NCI-H345 (cell line): ENCODE data around the gene TMEM119.
A peak's percentile ranks its signal among the peaks of the same experiment; 100 is the strongest.
"Not testable (repeated sequence)": the region's sequence is repeated elsewhere in the genome, so short reads cannot be mapped to it uniquely, and the experiment has no call there.

ENCODE experiments used
- DNase-seq: peaks from one replicate; lab custom pipeline; 2025; lab: John Stamatoyannopoulos, UW

TMEM119 gene

GRCh38 chr12:108634341-108634751, 36.5 kb upstream of the TMEM119 start:
- DNase-seq = peak; percentile 72

GRCh38 chr12:108633534-108634248, 35.8 kb upstream of the TMEM119 start, which contains the start of gene SELPLG:
TSS of gene SELPLG (minus strand) at chr12:108633894. CDS start at chr12:108624307, 9,587 bp downstream.
- DNase-seq = no peak

DNA sequence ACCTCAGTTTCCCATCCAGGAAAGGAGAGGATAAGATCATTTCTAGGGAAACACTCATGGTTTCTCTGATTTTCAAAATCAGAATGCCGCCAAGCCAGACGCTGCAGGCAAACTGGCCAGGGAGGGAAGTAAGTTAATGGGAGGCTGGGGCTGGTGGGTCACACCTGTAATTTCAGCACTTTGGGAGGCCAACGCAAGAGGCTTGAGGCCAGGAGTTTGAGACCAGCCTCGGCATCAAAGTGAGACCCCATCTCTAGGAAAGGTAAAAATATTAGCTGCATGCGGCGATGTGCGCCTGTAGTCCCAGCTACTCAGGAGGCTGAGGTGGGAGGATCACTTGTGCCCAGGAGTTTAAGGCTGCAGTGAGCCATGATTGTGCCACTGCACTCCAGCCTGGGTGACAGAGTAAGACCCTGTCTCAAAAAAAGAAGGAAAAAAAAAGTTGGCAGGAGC, 35.2 kb upstream of the TMEM119 start:
- no peak for DNase-seq

DNA sequence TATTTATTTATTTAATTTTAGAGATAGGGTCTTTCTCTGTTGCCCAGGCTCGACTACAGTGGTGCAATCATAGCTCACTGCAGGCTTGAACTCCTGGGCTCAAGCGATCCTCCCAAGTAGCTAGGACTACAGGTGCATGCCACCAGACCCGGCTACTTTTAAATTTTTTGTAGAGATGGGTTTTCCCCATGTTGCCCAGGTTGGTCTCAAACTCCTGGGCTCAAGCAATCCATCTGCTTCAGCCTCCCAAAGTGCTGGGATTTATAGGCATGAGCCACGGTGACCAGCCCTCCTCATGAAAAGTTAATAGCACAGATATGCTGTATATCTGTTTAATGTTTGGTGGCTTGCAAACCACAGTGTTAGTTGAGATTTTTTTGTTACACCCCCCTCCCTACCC, 33.4 kb upstream of the TMEM119 start:
- DNase-seq = not testable (repeated sequence)

GRCh38 chr12:108630481-108631207, 32.8 kb upstream of the TMEM119 start:
- DNase-seq = no peak

DNA sequence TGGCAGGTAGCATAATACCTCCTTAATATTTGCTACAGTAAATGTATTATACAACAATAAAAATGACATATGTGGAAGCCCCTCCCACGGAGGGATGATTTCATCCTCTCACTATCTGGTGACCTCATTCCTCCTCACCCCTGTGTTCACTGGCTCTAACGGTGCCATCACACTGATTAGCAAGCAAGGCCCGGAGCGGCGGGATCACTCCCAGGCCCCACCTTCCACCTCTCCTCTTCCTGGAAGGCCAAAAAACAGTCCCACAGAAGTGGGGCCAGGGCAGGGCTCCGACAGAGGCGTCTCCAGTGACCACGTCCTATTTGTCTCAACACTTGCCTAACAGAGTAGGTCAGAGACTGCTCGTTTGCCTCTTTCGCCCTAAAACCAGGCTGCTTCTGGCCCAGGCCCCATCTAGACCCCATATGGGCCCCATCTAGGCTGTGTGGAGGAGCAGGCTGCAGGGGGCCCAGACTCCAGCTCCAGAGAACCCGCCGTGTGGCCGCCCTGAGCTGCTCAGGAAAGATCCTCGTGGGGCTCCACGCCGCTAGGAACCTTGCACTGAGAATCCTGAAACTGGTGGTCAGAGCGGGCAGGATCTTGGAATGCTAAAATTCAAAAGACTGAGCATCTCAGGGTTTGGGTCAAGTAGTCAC, 32.1 kb upstream of the TMEM119 start:
- DNase-seq = no peak

DNA sequence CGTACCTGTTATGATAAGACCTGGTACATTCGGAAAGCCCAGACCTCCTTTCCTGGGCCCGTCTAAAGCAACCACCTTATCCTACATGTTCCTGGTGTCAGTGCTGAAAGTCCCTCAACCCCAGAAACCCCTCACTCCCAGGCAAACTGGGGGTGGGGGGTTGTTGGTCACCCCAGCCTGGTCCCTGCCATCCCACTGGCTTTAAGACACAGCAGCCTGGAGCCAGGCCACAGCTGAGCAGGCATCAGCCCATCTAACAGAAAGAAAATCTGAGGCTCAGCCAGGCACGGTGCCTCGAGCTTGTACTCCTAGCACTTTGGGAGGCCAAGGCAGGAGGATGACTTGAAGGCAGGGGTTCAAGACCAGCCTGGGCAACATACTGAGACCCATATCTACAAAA, 31.3 kb upstream of the TMEM119 start:
- no peak for DNase-seq

- DNase-seq = no peak
Measured at GRCh38 chr12:108627134-108627920, 29.4 kb upstream of the TMEM119 start.

- no peak for DNase-seq
Measured at GRCh38 chr12:108625228-108625627, 27.3 kb upstream of the TMEM119 start.

DNA sequence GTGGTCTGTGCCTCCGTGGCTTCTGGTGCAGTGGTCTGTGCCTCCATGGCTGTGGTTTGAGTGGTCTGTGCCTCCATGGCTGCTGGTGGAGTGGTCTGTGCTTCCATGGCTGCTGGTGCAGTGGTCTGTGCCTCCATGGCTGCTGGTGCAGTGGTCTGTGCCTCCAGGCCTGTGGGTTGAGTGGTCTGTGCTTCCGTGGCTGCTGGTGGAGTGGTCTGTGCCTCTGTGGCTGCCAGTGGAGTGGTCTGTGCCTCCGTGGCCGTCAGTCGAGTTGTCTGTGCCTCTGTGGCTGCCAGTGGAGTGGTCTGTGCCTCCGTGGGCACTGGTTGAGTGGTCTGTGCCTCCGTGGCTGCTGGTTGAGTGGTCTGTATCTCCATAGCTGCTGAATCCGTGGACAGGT, 25.7 kb upstream of the TMEM119 start:
- no peak for DNase-seq

DNA sequence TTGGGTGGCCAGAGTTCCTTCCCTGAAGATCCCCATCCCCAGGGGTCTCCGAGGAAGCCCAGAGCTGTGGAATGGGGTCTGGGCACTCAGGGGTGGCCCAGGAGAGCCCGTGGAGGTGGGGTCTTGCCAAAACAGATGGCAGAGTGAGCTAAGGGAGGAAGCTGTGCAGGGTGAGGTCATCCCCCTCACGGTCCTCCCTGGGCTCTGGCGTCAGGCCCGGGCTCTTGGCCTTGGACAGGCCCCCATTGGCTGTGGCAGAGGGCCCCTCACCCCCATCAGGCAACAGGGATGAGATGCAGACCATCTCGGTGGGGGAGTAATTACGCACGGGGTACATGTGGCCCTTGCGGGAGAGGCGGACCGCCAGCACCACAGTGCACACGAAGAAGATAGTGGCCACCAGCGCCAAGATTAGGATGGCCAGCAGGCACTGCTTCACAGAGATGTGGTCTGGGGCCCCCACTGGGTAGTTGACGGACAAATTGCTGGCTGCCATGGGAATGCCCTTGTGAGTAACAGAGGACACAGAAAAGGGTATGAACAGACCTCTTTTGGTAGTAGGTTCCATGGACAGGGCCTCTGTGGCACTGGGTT, 25.1 kb upstream of the TMEM119 start:
- DNase-seq = no peak

GRCh38 chr12:108622421-108622820, 24.5 kb upstream of the TMEM119 start:
- no peak for DNase-seq

GRCh38 chr12:108621161-108621560, 23.3 kb upstream of the TMEM119 start:
- no peak for DNase-seq

DNA sequence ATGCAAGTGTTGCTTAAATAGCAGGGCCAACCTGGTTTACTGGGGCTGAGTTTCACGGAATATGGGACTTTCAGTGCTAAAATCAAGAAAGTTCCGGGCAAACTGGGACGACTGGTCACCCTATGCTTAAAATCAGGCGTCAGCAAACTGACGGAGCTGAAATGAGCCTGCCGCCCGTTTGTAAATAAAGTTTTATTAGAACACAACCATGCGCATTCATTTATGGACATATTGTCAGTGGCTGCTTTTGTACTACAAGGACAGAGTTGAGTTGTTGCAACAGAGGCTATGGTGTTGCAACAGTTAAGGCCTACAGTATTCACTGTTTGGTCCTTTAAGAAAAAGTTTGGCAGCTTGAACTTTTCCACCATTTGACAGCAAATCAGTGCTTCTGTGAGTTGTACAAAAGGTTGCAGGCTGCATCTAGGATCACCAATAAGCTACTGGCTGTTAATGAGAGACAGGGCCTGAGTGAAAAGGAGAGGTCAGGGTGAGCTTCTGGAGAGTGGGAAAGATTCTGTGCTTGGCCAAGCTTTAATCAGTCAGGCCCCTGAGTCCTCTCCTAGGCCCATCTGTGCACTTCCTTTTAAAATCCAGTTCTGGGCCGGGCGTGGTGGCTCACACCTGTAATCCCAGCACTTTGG, 22.5 kb upstream of the TMEM119 start:
- DNase-seq = no peak

- no peak for DNase-seq
Measured at GRCh38 chr12:108619369-108620160, 21.7 kb upstream of the TMEM119 start.

- DNase-seq = not testable (repeated sequence)
Measured at GRCh38 chr12:108618953-108619274, 21.0 kb upstream of the TMEM119 start.

DNA sequence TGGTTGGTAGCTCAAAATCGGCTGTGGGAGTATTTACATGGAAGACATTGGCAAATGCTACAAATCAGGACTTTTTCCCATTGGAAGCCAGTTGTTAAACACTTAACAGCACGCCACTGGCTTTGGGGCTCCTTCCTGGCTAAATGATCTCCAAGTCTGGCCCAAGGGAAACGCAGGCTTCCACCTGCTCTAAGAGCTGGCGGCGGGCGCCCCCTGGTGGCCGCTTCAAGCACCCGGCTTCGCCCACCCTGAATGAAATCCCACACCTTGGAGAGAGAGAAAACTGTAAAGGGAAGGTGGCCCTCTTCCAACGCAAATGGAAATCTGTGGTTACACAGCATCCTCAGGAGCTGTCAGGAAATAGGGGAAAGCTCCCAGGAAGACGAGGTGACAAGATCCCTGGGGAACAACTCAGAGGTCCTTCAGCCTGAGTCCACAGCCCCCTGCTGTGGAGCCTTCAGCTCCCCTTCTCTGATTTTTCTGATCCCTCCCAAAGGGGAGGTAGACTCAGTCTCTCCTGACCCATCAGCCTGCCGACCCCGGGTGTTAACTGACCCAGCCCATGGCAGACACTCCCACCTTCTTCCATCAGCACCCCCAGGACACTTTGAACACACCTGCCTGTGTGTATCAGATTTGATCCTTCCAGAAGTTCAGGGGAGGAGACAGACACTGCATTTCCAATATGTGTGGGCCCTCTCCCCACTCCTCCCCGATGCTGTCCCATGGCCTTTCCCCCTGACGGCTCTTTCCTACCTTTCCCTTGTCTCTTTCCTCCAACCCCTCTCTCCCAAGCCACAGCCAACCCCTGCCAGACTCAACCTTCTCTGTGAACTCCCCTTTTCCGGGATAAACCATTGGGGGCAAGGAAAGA, 20.4 kb upstream of the TMEM119 start:
- peak; percentile 79 for DNase-seq

- DNase-seq = no peak
Measured at GRCh38 chr12:108616941-108617858, 19.3 kb upstream of the TMEM119 start.
